Large intestine (tissue), 12 donors: ENCODE data around the gene ENOSF1. TPM values are rescaled to one million over a fixed set of nuclear protein-coding genes. Genes with fewer than 3 reads are reported as not detected.
"Not testable (repeated sequence)": the region's sequence is repeated elsewhere in the genome, so short reads cannot be mapped to it uniquely, and the experiment has no call there.

Source experiments
- DNase-seq, 2 donors: peaks; one replicate each; pipeline versions ENCODE4 v3.0.0 to v3.0.0-alpha.2; 2013
- H3K27ac ChIP-seq: one replicate; pipeline ENCODE4 v1.5.1; 2013; ENCODE audit warnings: low read length
- H3K27me3 ChIP-seq: 2 replicates; pipeline ENCODE4 v1.6.1; 2013; ENCODE audit warnings: low read length; ENCODE audit not compliant: control insufficient read depth, insufficient read depth
- H3K36me3 ChIP-seq: 2 replicates; pipeline ENCODE4 v1.6.1; 2013; ENCODE audit warnings: low read length; ENCODE audit not compliant: control insufficient read depth, insufficient read depth
- H3K4me1 ChIP-seq: one replicate; pipeline ENCODE4 v1.6.1; 2013; ENCODE audit warnings: low read length; ENCODE audit not compliant: control insufficient read depth, insufficient read depth
- H3K4me3 ChIP-seq: one replicate; pipeline ENCODE4 v1.5.1; 2013; ENCODE audit warnings: low read length
- H3K9me3 ChIP-seq: one replicate; pipeline ENCODE4 v1.6.1; 2013; ENCODE audit warnings: mild to moderate bottlenecking, low read depth, low read length, moderate library complexity; ENCODE audit not compliant: control insufficient read depth
- WGBS: methylation state at CpG from one replicate; pipeline ENCODE4 v1.1.5; 2013; ENCODE audit warnings: low lambda C conversion rate; ENCODE audit not compliant: insufficient coverage; 5-methylcytosine and 5-hydroxymethylcytosine counted together
- long read RNA-seq, 11 donors: transcript quantifications; one replicate each; lab custom pipeline, GENCODE V29; 2026
- polyA plus RNA-seq: library from polyadenylated mRNA; unstranded; fragments of 120-200 nt; gene quantifications from one replicate; pipeline ENCODE4 v1.2.1, GENCODE V29; 2013

ENOSF1 gene, protein sequence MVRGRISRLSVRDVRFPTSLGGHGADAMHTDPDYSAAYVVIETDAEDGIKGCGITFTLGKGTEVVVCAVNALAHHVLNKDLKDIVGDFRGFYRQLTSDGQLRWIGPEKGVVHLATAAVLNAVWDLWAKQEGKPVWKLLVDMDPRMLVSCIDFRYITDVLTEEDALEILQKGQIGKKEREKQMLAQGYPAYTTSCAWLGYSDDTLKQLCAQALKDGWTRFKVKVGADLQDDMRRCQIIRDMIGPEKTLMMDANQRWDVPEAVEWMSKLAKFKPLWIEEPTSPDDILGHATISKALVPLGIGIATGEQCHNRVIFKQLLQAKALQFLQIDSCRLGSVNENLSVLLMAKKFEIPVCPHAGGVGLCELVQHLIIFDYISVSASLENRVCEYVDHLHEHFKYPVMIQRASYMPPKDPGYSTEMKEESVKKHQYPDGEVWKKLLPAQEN
- 291 TPM for polyA plus RNA-seq
- long read RNA-seq, donor 1, transcript ENOSF1-201 (16 exons, 1,867 nt), result major isoform, 7 of 48 reads
- long read RNA-seq, donor 1, transcript ENOSF1-214 (7 exons, 1,096 nt), result major isoform, 7 of 48 reads
- long read RNA-seq, donor 1, partial matches to known transcripts, result 30 of 48 reads
- long read RNA-seq, donor 1, other reads (novel, unspliced or antisense), result 0 of 48 reads
- long read RNA-seq, donor 2, full-length matches to known transcripts, result 52 of 788 reads
- long read RNA-seq, donor 2, partial matches to known transcripts, result 637 of 788 reads
- long read RNA-seq, donor 2, other reads (novel, unspliced or antisense), result 99 of 788 reads
- long read RNA-seq, donor 3, result 0 reads
- long read RNA-seq, donor 4, partial matches to known transcripts, result 0 of 6 reads
- long read RNA-seq, donor 4, other reads (novel, unspliced or antisense), result 0 of 6 reads
- long read RNA-seq, donor 5, partial matches to known transcripts, result 0 of 4 reads
- long read RNA-seq, donor 5, other reads (novel, unspliced or antisense), result 0 of 4 reads
- long read RNA-seq, donor 6, full-length matches to known transcripts, result 31 of 67 reads
- long read RNA-seq, donor 6, partial matches to known transcripts, result 36 of 67 reads
- long read RNA-seq, donor 6, other reads (novel, unspliced or antisense), result 0 of 67 reads
- long read RNA-seq, donor 7, transcript ENOSF1-214 (7 exons, 1,096 nt), result major isoform, 6 of 8 reads
- long read RNA-seq, donor 7, partial matches to known transcripts, result 0 of 8 reads
- long read RNA-seq, donor 7, other reads (novel, unspliced or antisense), result 0 of 8 reads
- long read RNA-seq, donor 8, transcript ENOSF1-214 (7 exons, 1,096 nt), result major isoform, 14 of 132 reads
- long read RNA-seq, donor 8, transcript ENOSF1-201 (16 exons, 1,867 nt), result minor isoform, 10 of 132 reads
- long read RNA-seq, donor 8, transcript ENOSF1-213 (3 exons, 443 nt), result minor isoform, 8 of 132 reads
- long read RNA-seq, donor 8, partial matches to known transcripts, result 77 of 132 reads
- long read RNA-seq, donor 8, other reads (novel, unspliced or antisense), result 10 of 132 reads
- long read RNA-seq, donor 9, full-length matches to known transcripts, result 34 of 79 reads
- long read RNA-seq, donor 9, partial matches to known transcripts, result 45 of 79 reads
- long read RNA-seq, donor 9, other reads (novel, unspliced or antisense), result 0 of 79 reads
- long read RNA-seq, donor 10, full-length matches to known transcripts, result 36 of 157 reads
- long read RNA-seq, donor 10, partial matches to known transcripts, result 121 of 157 reads
- long read RNA-seq, donor 10, other reads (novel, unspliced or antisense), result 0 of 157 reads
- long read RNA-seq, donor 11, full-length matches to known transcripts, result 15 of 27 reads
- long read RNA-seq, donor 11, partial matches to known transcripts, result 12 of 27 reads
- long read RNA-seq, donor 11, other reads (novel, unspliced or antisense), result 0 of 27 reads

DNA sequence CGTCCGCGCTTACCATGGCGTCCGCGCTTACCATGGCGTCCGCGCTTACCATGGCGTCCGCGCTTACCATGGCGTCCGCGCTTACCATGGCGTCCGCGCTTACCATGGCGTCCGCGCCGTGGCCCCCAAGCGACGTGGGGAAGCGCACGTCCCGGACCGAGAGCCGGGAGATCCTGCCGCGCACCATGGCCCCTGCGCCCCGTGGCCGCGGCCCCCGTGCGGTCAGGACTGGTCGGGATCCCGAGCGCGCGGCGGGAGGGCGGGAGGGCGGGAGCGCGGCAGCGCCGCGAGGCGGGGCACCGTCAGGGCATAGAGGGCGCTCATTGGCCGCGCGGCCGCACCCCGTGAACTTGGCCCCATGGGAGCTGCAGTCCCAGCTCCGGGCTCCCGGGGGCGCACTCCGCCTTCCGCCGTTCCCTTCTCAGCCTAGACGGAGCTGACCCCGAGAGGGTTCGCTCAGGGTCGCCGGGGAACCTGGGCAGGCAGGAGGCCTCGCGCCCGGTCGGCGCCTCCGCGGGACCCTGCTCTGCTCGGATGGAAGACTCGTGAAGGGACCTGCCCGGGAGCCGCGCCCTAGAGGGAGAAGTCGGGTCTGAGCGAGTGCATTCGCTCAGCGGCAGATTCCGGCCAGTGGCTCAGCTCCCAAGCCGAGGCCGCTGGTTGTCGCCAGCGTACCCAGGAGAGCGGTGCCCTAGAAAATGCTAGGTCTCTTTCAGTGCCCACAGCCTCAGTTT lies at the start of gene ENOSF1:
Gene ENOSF1 (minus strand): TSS at position 230 of the 734 bp plus-strand sequence. CDS start 43 bp downstream, at position 187.
- H3K4me3 ChIP-seq, result peak within 1 kb of the TSS; percentile 83
- no peaks in the 10 kb centered on the region for H3K27me3 ChIP-seq
- peaks cover 11% of the 10 kb centered on the region for H3K4me1 ChIP-seq
- no CpG with 5 or more reads among the region's 91 CpGs for WGBS
- DNase-seq, result peak; percentile 84 to 95
- H3K27ac ChIP-seq, result peak within 1 kb of the TSS; percentile 97
- peaks cover 13% of the 10 kb centered on the region for H3K36me3 ChIP-seq
- peaks cover 8% of the 10 kb centered on the region for H3K9me3 ChIP-seq

GRCh38 chr18:759864-760263 lies 47.4 kb upstream of the ENOSF1 start:
- H3K27ac ChIP-seq, H3K36me3 ChIP-seq, H3K9me3 ChIP-seq, H3K4me3 ChIP-seq, H3K27me3 ChIP-seq, H3K4me1 ChIP-seq, DNase-seq: not testable (repeated sequence)
- WGBS, result no CpG with 5 or more reads among the region's 4 CpGs

DNA sequence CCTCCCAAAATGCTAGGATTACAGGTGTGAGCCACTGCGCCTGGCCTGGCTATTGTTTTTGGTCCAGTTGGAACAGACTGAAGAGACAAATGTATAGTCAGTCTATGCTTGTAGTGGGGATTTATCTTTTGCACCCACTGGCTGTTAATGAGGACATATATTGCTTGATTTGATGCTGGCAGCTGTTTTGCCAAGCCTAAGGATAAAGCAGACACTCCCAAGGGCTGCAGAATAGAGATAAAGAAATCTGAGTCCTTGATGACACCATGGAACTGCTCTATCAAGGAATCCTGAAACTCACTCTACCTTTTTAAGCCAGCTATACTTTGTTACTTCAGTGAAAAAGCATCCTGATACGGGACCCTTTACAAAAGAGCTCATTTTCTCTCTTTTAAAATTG lies 43.1 kb upstream of the ENOSF1 start:
- no peaks in the 10 kb centered on the region for H3K9me3 ChIP-seq
- no peak overlapping the region for H3K27ac ChIP-seq
- H3K27me3 ChIP-seq, result no peaks in the 10 kb centered on the region
- H3K36me3 ChIP-seq, result peaks cover 20% of the 10 kb centered on the region
- WGBS, result 0% methylated on average over 1 of the region's 2 CpGs
- H3K4me3 ChIP-seq, result no peak overlapping the region
- no peaks in the 10 kb centered on the region for H3K4me1 ChIP-seq
- DNase-seq, result no peak

GRCh38 chr18:754656-755055 lies 42.2 kb upstream of the ENOSF1 start:
- WGBS, result no CpG with 5 or more reads among the region's 1 CpG
- no peak for DNase-seq
- Histone ChIP-seq H3K4me3 (no peak overlapping the region), H3K9me3 (no peaks in the 10 kb centered on the region), H3K36me3 (peaks cover 23% of the 10 kb centered on the region), H3K4me1 (no peaks in the 10 kb centered on the region), H3K27me3 (no peaks in the 10 kb centered on the region), H3K27ac (no peak overlapping the region)

DNA sequence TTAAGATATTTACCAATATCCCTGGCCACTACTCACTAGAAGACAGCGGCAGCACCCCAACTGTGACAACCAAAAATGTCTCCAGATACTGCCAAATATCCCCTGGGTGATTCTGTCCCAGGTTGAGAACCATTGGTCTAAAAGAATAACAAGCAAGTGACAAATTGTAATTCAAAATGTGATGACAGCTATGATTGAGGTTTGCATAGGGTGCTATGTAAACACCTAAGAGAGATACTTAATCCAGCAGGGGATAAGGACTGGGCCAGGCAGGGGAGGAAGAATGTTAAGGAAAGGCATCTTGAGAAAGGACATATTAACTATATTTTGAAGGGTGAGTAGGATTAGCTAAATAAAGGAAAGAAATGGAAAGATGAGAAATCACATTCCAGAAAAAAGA lies 38.0 kb upstream of the ENOSF1 start:
- DNase-seq, result no peak
- Histone ChIP-seq H3K27ac (no peak overlapping the region), H3K4me1 (no peaks in the 10 kb centered on the region), H3K4me3 (no peak overlapping the region), H3K9me3 (no peaks in the 10 kb centered on the region), H3K36me3 (peaks cover 25% of the 10 kb centered on the region), H3K27me3 (no peaks in the 10 kb centered on the region)
- no CpG with 5 or more reads among the region's 1 CpG for WGBS

GRCh38 chr18:744832-745597 lies 32.6 kb upstream of the ENOSF1 start:
- no peaks in the 10 kb centered on the region for H3K9me3 ChIP-seq
- no peaks in the 10 kb centered on the region for H3K27me3 ChIP-seq
- H3K27ac ChIP-seq, result no peak overlapping the region
- H3K36me3 ChIP-seq, result peaks cover 27% of the 10 kb centered on the region
- no peak overlapping the region for H3K4me3 ChIP-seq
- no peak for DNase-seq
- no peaks in the 10 kb centered on the region for H3K4me1 ChIP-seq
- whole genome bisulfite sequencing, result 80% methylated on average over 1 of the region's 2 CpGs

DNA sequence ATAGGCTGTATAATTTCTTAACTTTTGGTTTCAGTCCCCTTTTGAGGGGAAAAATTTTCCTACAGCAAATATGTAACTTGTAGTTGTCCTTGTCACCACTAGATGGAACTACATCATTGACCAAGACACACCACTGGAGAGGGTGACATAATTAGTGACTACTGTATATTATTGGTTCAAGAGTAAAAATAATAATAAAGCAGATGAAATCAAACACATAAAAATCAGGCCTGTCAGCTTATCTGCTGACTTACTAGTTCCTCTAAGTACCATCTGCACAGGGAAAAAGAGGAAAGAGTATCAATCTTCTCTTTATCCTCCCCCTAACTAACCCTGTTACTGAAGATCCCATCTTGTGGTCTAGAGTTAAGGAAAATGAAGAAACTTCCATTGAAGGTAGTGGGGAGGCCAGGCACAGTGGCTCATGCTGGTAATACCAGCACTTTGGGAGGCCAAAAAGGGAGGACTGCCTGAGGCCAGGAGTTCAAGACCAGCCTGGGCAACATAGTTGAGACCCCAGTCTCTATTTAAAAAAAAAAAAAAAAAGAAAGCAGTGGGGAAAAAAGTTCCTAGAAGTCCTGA lies 29.6 kb upstream of the ENOSF1 start:
- DNase-seq, result peak; percentile 12 to 20

DNA sequence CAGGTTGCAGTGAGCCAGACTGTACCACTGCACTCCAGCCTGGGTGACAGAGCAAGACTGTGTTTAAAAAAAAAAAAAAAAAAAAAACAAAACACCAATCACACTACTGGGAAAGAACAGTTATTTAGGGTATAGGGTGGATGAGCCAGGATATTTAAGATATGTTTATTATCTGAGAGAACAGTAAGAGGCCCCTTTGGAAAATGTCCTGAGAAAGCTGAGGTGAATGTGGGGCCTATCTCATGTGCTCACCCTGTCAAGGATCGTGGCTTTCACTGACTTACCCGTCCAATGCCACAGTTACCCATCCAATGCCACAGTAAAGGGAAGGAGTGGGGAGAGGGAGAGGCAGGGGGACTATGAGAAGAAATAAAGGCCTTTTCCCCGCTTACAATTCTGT lies 19.9 kb upstream of the ENOSF1 start:
- WGBS, result no CpG with 5 or more reads among the region's 3 CpGs
- H3K4me3 ChIP-seq, result no peak overlapping the region

More for the DNA sequence above, 29.6 kb upstream of the ENOSF1 start:
- Histone ChIP-seq H3K4me1 (no peaks in the 10 kb centered on the region), H3K27ac (no peak overlapping the region), H3K9me3 (no peaks in the 10 kb centered on the region), H3K27me3 (no peaks in the 10 kb centered on the region), H3K4me3 (no peak overlapping the region), H3K36me3 (peaks cover 36% of the 10 kb centered on the region)

More for the DNA sequence above, 19.9 kb upstream of the ENOSF1 start:
- peak in 1 of 2 donors; percentile 43 for DNase-seq
- no peak overlapping the region for H3K27ac ChIP-seq
- peaks cover 29% of the 10 kb centered on the region for H3K36me3 ChIP-seq
- H3K9me3 ChIP-seq, result no peaks in the 10 kb centered on the region
- H3K4me1 ChIP-seq, result no peaks in the 10 kb centered on the region
- no peaks in the 10 kb centered on the region for H3K27me3 ChIP-seq
